ENCODE measurements around the gene HOGA1.
"Not testable (repeated sequence)": the region's sequence is repeated elsewhere in the genome, so short reads cannot be mapped to it uniquely, and the experiment has no call there.

HOGA1 gene

GRCh38 chr10:97612386-97612785 is 28.2 kb downstream of the HOGA1 start:
- no peak for DNase-seq

GRCh38 chr10:97618285-97618684 is 34.1 kb downstream of the HOGA1 start:
- DNase-seq: no peak

GRCh38 chr10:97618733-97619132 is 34.5 kb downstream of the HOGA1 start:
- no peak for DNase-seq

GRCh38 chr10:97623277-97623676 is 39.1 kb downstream of the HOGA1 start:
- DNase-seq: no peak

GRCh38 chr10:97627731-97628130 is 43.5 kb downstream of the HOGA1 start:
- DNase-seq: no peak

GRCh38 chr10:97628228-97628627 is 44.0 kb downstream of the HOGA1 start:
- no peak for DNase-seq

- no peak for DNase-seq
These were observed 45.1 kb downstream of the HOGA1 start for GRCh38 chr10:97629289-97629688.

- no peak for DNase-seq
These were observed 46.9 kb downstream of the HOGA1 start for GRCh38 chr10:97631098-97631497.

- DNase-seq: peak; percentile 94
These were observed 49.0 kb downstream of the HOGA1 start, which contains the start of gene MORN4 for GRCh38 chr10:97632949-97633884. Gene MORN4 (minus strand): TSS chr10:97633500. CDS start chr10:97619653, 13,847 bp downstream.

GRCh38 chr10:97633921-97634320 is 49.7 kb downstream of the HOGA1 start:
- DNase-seq: peak; percentile 56

GRCh38 chr10:97635577-97635976 is 51.4 kb downstream of the HOGA1 start:
- no peak for DNase-seq

GRCh38 chr10:97639090-97639489 is 54.9 kb downstream of the HOGA1 start:
- not testable (repeated sequence) for DNase-seq

GRCh38 chr10:97640174-97640867 is 56.1 kb downstream of the HOGA1 start, which contains the start of gene PI4K2A:
Gene PI4K2A (plus strand): TSS chr10:97640671. CDS start chr10:97640743, 72 bp downstream.
- peak; percentile 98 for DNase-seq

GRCh38 chr10:97640868-97641811 is 57.0 kb downstream of the HOGA1 start:
- DNase-seq: peak; percentile 65

- not testable (repeated sequence) for DNase-seq
These were observed 58.4 kb downstream of the HOGA1 start for GRCh38 chr10:97642471-97643159.

GRCh38 chr10:97643441-97643985 is 59.3 kb downstream of the HOGA1 start:
- no peak for DNase-seq

GRCh38 chr10:97644936-97645335 is 60.7 kb downstream of the HOGA1 start:
- no peak for DNase-seq

- DNase-seq: no peak
These were observed 63.4 kb downstream of the HOGA1 start for GRCh38 chr10:97647556-97647955.

- no peak for DNase-seq
These were observed 64.6 kb downstream of the HOGA1 start for GRCh38 chr10:97648562-97649404.

- not testable (repeated sequence) for DNase-seq
These were observed 65.2 kb downstream of the HOGA1 start for GRCh38 chr10:97649405-97649750.

GRCh38 chr10:97650726-97651125 is 66.5 kb downstream of the HOGA1 start:
- DNase-seq: no peak
